Colon (tissue), 2 donors: ENCODE data around the gene RAB11FIP3.

Experiments used
- FAIRE-seq: peaks from 2 replicates; lab custom pipeline; 2012; peaks lifted over from hg19 to GRCh38; lab: Jason Lieb, UNC
- donor health status: control.
- donor health status: control.

Gene RAB11FIP3

DNA sequence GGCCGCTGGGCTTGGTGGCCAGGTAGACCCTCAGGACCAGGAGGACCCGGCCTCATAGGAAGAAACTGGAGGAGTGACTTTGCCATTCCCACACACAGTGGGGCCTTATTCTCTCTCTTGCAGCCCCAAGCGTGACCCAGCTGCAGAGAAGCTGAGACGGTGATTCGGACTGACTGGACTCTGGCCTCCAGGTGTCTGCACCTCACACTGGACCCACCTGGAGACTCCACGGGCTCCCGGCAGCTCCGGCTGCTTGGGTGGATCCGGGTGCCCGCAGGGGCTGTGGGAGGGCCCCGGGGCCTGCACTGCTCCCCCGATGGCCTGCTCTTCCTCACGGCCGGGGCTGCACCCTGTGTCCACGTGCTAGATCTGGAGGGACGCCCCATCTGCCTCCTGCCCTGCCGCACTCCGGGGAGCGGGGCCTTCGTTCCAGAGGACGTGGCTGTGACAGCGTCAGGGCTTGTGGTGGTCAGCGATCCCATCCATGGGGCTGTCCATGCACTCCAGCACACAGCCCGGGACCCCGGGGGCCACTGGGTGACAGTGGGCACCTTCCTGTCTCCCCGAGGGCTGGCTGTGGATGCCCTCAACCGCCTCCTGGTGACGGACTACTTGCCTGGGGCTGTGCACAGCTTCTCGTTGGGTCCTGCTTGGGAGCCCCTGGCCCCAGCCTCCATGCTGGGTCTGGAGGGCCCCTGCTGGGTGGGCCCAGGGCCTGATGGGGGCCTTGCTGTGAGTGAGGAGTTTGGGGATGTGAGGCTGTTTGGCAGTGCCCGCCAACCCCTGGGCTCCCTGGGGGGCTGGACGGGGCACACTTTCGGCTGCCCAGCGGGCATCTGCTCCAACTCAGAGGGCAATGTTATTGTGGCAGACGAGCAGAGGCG, 142.2 kb downstream of the RAB11FIP3 start:
- no peak for FAIRE-seq

- no peak for FAIRE-seq
Observed at GRCh38 chr16:568401-569258, 143.2 kb downstream of the RAB11FIP3 start.

DNA sequence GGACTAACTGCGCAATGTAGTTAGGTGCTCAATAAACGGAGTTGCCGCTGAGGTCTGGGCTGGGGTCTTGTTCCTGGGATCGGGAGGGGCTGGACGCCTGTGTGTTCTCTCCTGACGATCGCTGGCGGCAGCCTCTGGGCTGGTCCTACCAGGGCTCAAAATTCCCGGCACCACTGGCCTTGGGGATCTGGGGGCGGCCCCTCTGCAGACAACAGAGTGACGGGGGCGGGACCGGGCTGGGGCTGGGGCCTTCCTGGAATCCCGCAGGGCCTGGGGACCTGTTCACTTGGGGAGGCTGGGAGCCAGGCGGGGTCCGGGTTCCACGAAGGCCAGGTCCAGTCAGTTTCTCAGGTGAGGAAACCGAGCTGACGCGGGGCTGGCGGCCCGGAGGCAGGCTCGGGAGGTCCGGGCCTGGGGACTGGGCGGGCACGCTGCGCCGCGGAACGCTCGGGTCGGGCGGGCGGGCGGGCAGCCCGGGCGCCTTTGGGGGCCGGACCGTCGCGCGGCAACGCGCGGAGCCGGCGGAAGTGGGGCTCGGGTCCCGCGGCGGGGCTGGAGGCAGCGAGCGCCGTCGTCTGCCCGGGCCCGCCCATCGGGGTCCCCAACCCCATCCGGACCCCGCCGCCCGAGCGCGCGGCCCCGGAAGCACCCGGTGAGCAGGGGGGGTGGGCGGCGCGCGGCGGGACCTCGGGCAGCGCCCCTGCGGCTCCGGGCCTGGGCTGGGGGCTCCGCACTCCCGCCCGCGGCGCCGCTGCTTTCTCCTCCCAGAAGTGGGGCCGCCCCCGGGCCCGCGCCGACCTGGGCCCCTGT, 144.2 kb downstream of the RAB11FIP3 start, which contains the start of gene PIGQ:
PIGQ (plus strand) TSS at position 524 of the 810 bp plus-strand sequence. CDS start 4,107 bp downstream, outside the sequence.
- FAIRE-seq = no peak
